WERI-Rb-1 (cell line): ENCODE results near the gene NKX6-2.
"Not testable (repeated sequence)": the region's sequence is repeated elsewhere in the genome, so short reads cannot be mapped to it uniquely, and the experiment has no call there.

Experiments used
- DNase-seq: peaks from one replicate; pipeline ENCODE4 v3.0.0-alpha.2; 2020
- H3K27ac ChIP-seq: fragments of 250-450 bp; sonication (Bioruptor Pico); 2 replicates; pipeline ENCODE4 v1.5.1; 2020; ENCODE audit warnings: mild to moderate bottlenecking, moderate library complexity
- H3K27me3 ChIP-seq: fragments of 250-450 bp; sonication (Bioruptor Pico); 2 replicates; pipeline ENCODE4 v1.5.1; 2021; ENCODE audit warnings: mild to moderate bottlenecking, low read depth, moderate library complexity; ENCODE audit not compliant: insufficient read depth, severe bottlenecking
- H3K36me3 ChIP-seq: fragments of 250-450 bp; sonication (Bioruptor Pico); 2 replicates; pipeline ENCODE4 v1.5.1; 2020; ENCODE audit warnings: mild to moderate bottlenecking, moderate library complexity
- H3K4me3 ChIP-seq: 2 replicates; pipeline ENCODE4 v1.5.1; 2011; ENCODE audit warnings: low read depth, mild to moderate bottlenecking, control low read depth, low read length
- H3K9me3 ChIP-seq: fragments of 250-450 bp; sonication (Bioruptor Pico); 2 replicates; pipeline ENCODE4 v1.5.1; 2021; ENCODE audit warnings: mild to moderate bottlenecking, moderate library complexity; ENCODE audit not compliant: severe bottlenecking
- TF ChIP-seq, protein P1 (sequence below): IDR thresholded peaks from 2 replicates; pipeline ENCODE4 v1.5.1; 2011; ENCODE audit warnings: low read depth, mild to moderate bottlenecking, control low read depth, inconsistent platforms, low read length

Gene NKX6-2

DNA sequence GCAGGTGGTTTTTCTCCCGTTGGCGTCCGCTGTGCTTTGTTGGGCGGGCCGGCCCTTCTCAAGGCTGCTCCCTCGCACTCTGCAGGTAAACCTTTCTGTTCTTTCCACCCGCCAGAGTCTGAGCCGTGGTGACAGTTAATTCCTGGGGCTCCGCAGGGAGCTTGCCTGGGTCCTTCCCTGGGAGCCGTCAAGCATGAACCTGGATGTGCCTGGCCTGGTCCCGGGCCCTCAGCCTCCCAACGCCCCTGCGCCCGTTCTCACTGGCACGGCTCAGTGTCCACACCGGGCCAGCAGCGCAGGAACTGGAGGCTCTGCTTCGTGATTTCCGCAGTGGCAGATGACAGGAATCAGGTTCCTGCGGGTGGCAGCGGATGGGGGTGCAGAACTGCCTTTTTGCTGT, 10.9 kb upstream of the NKX6-2 start:
- no peak for DNase-seq
- H3K27me3 ChIP-seq = no peaks in the 10 kb centered on the region
- H3K36me3 ChIP-seq = no peaks in the 10 kb centered on the region
- H3K4me3 ChIP-seq = no peak overlapping the region
- no peaks in the 10 kb centered on the region for H3K9me3 ChIP-seq
- no peak overlapping the region for H3K27ac ChIP-seq
- TF ChIP-seq, protein P1, sequence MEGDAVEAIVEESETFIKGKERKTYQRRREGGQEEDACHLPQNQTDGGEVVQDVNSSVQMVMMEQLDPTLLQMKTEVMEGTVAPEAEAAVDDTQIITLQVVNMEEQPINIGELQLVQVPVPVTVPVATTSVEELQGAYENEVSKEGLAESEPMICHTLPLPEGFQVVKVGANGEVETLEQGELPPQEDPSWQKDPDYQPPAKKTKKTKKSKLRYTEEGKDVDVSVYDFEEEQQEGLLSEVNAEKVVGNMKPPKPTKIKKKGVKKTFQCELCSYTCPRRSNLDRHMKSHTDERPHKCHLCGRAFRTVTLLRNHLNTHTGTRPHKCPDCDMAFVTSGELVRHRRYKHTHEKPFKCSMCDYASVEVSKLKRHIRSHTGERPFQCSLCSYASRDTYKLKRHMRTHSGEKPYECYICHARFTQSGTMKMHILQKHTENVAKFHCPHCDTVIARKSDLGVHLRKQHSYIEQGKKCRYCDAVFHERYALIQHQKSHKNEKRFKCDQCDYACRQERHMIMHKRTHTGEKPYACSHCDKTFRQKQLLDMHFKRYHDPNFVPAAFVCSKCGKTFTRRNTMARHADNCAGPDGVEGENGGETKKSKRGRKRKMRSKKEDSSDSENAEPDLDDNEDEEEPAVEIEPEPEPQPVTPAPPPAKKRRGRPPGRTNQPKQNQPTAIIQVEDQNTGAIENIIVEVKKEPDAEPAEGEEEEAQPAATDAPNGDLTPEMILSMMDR = no peak

GRCh38 chr10:132793871-132794849, 8.2 kb upstream of the NKX6-2 start:
- TF ChIP-seq, protein P1 = peak; percentile 57
- Histone ChIP-seq H3K4me3 (peak overlapping the region; percentile 12; the same call in 1 of the 2 replicates), H3K27ac (no peak overlapping the region), H3K9me3 (no peaks in the 10 kb centered on the region), H3K36me3 (no peaks in the 10 kb centered on the region), H3K27me3 (peaks cover 8% of the 10 kb centered on the region)
- DNase-seq = peak; percentile 90

DNA sequence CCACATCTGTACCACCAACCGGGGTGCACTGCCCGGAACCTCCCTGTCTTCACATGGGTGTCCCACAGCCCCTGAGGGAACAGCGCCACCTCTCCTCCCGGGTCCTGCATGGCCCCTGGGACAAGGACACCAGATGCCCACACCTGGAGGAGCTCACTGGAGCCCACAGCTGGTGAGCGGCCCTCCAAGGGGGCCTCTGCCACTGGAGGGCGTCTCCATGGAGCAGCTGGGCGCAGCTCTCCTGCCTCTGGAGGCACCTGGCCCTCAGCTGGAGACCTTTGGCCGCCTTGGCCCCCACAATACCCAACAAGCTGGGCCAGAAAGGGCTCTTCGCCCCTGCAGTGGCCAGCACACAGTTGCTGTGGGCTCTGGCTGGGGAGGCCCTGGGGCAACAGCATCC, 7.3 kb upstream of the NKX6-2 start:
- no peaks in the 10 kb centered on the region for H3K9me3 ChIP-seq
- TF ChIP-seq, protein P1 = peak; percentile 31
- no peak overlapping the region for H3K27ac ChIP-seq
- H3K36me3 ChIP-seq = no peaks in the 10 kb centered on the region
- H3K27me3 ChIP-seq = peaks cover 18% of the 10 kb centered on the region
- DNase-seq = no peak
- H3K4me3 ChIP-seq = no peak overlapping the region

DNA sequence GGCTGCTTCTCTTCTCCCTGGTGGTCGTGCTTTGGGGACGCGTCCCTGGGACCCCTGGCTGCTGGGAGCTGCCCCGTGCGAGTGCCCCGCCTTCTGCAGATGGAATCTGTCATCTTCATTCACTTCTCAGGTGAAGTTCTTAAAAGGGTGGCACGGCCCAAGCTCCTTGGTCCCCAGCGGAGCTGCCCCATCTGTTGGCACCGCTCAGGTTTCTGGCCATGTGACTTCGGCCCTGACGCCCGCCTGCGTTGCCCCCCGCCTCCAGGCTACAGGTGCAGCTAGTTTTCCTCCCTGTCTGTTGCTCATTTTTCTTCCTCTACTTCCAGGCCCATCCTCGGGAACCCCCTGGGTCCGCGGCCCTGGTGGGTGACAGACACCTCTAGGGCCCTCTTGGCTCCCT, 6.8 kb upstream of the NKX6-2 start:
- TF ChIP-seq, protein P1 = no peak
- DNase-seq = no peak
- Histone ChIP-seq H3K9me3 (no peaks in the 10 kb centered on the region), H3K4me3 (no peak overlapping the region), H3K27me3 (peaks cover 22% of the 10 kb centered on the region), H3K36me3 (no peaks in the 10 kb centered on the region), H3K27ac (no peak overlapping the region)

DNA sequence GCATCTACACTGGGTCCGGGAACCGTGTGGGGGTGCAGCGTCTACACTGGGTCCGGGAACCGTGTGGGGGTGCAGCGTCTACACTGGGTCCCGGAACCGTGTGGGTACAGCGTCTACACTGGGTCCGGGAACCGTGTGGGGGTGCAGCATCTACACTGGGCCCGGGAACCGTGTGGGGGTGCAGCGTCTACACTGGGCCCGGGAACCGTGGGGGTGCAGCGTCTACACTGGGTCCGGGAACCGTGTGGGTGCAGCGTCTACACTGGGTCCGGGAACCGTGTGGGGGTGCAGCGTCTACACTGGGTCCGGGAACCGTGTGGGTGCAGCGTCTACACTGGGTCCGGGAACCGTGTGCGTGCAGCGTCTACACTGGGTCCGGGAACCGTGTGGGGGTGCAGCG, 6.2 kb upstream of the NKX6-2 start:
- not testable (repeated sequence) for H3K27ac ChIP-seq, H3K36me3 ChIP-seq, H3K4me3 ChIP-seq, DNase-seq, H3K9me3 ChIP-seq
- peaks cover 27% of the 10 kb centered on the region for H3K27me3 ChIP-seq

GRCh38 chr10:132790934-132791829, 5.2 kb upstream of the NKX6-2 start:
- no peak for DNase-seq
- Histone ChIP-seq H3K27me3 (peaks cover 37% of the 10 kb centered on the region), H3K36me3 (no peaks in the 10 kb centered on the region), H3K9me3 (no peaks in the 10 kb centered on the region), H3K27ac (no peak overlapping the region), H3K4me3 (no peak overlapping the region)
- TF ChIP-seq, protein P1 = no peak
